B cell (primary cell): ENCODE data around the gene AK8.

ENCODE experiments used
- CTCF ChIP-seq: fragments of 200-600 bp; IDR thresholded peaks from one replicate; pipeline ENCODE4 v1.8.0; 2022; ENCODE audit warnings: antibody characterized with exemption, mild to moderate bottlenecking
- EZH2 ChIP-seq: IDR thresholded peaks from 2 replicates; pipeline ENCODE4 v1.6.1; 2012; ENCODE audit warnings: borderline replicate concordance, low read depth, mild to moderate bottlenecking, moderate library complexity, low read length; ENCODE audit not compliant: insufficient read depth, poor library complexity, severe bottlenecking

- TF ChIP-seq EZH2 = no peak
- TF ChIP-seq CTCF = no peak
These were observed 169.2 kb downstream of the AK8 start for GRCh38 chr9:132708769-132709430.
